ENCODE measurements around the gene SUN2. TPM values are rescaled to one million over a fixed set of nuclear protein-coding genes. Genes with fewer than 3 reads are reported as not detected.
A peak's percentile ranks its signal among the peaks of the same experiment; 100 is the strongest.

SUN2 gene
- total RNA-seq, 1 donor from 2014 or later = 121 TPM

DNA sequence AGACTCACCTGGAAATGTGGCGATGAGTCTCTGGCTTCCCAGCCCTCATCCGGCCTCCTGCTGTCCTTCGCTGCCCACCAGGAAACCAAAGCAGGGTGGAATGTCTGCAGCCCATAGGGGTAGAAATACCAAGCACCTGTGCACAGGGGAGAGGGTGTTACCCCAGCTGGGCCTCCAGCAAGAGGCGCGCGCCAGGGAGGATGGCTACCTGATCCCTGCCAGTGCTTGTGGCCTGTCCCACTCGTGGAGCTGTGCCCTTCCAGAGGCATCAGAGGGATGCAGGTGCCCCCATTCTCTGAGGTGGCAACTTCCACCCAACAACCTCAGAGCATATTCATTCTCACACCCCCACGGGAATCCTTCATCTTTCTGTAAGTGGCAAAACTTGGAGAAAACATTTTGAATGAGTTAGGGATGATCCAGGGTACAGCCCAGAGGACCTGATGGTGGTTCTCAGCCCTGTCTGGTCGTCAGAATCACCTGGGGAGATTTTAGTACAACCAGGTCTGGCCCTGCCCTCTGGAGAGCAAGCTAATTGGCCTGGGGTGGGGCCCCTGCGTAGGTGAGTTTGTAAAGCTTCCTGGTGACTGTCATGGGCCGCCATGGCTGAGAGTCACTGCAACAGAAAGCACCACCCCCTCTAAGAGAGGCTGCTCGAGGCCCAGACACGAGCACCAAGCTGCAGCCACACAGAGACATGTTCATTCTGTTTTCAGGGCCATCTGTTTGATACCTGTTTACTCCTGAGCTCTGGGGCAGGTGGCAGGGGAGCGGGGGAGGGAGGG lies 9.9 kb downstream of the SUN2 start:
- H3K9me3 Mint-ChIP-seq = no peaks in the 10 kb centered on the region
- H3K4me1 Mint-ChIP-seq (ENCODE audit: low read depth) = peaks cover 11% of the 10 kb centered on the region
- intact Hi-C loops (cut with micrococcal nuclease) = no loop called here
- peaks cover 82% of the 10 kb centered on the region for H3K36me3 Mint-ChIP-seq (ENCODE audit: low read depth)
- no peak overlapping the region for H3K4me3 Mint-ChIP-seq (ENCODE audit: low read depth)
- H3K27ac Mint-ChIP-seq = no peak overlapping the region
- H3K27me3 Mint-ChIP-seq (ENCODE audit: low read depth) = no peaks in the 10 kb centered on the region
- DNase-seq (ENCODE audit: low spot score) = no peak

DNA sequence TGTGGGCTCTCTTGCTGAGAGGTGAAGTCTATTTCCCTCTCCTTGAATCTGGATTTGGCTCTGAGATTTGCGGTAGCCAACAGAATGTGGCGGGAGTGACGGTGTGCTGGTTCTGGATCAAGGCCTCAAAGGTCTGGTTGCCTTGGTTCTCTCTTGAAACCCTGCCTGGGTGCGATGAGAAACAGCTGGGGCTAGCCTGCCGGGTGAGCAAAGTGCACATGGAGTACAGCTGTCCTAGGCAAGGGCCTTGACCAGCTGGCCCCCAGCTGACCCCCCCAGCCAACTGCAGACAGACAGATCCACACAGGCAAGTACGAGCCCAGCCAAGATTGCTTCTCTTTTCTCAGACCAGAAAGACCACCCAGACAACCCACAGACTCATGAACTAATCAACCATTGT lies 10.8 kb downstream of the SUN2 start:
- Mint-ChIP-seq H3K27ac (no peak overlapping the region), H3K36me3 (ENCODE audit: low read depth) (peaks cover 82% of the 10 kb centered on the region), H3K9me3 (no peaks in the 10 kb centered on the region), H3K4me3 (ENCODE audit: low read depth) (no peak overlapping the region), H3K4me1 (ENCODE audit: low read depth) (peaks cover 6% of the 10 kb centered on the region), H3K27me3 (ENCODE audit: low read depth) (no peaks in the 10 kb centered on the region)
- no peak for DNase-seq (ENCODE audit: low spot score)
- intact Hi-C loops (cut with micrococcal nuclease) = no loop called here

DNA sequence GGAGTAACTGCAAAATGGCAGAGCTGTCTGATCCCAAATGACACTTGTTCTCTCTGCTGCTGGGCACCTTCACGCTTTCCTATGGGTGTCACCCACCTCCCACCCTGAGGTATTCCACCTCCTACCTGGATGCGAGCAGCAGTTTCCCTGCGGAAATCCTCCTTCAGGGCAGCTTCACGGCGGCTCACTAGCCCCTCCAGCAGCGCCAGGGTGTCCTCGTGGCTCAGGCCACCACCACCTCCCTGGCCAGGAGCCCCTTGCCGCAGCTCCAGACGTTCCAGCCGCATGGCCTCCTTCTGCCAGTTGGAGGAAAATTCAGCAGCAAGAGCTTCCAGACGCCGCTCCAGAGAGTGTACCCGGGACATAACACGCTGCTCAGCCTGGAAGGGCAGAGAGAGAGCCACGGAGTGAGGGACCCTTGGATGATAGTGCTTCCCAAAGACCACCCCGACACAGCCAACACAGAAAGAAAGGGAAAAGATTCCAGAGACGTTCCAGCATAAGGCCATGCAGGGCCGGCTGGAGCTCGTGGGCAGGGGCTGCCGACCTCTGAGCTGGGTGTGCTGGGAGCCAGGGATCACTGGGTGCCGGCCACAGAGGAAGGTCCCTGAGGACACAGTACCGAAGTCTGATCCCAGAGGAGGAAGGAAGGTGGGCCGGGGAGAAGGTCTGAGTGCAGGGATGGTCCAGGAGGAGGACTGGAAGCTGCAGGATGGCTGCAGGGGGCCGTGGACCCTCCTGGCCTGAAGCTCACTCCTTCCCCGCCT lies 13.4 kb downstream of the SUN2 start:
- Mint-ChIP-seq H3K27ac (no peak overlapping the region), H3K4me1 (ENCODE audit: low read depth) (peaks cover 12% of the 10 kb centered on the region), H3K9me3 (no peaks in the 10 kb centered on the region), H3K36me3 (ENCODE audit: low read depth) (peaks cover 80% of the 10 kb centered on the region), H3K27me3 (ENCODE audit: low read depth) (no peaks in the 10 kb centered on the region), H3K4me3 (ENCODE audit: low read depth) (no peak overlapping the region)
- no peak for DNase-seq (ENCODE audit: low spot score)
- intact Hi-C loops (cut with micrococcal nuclease) = no loop called here

DNA sequence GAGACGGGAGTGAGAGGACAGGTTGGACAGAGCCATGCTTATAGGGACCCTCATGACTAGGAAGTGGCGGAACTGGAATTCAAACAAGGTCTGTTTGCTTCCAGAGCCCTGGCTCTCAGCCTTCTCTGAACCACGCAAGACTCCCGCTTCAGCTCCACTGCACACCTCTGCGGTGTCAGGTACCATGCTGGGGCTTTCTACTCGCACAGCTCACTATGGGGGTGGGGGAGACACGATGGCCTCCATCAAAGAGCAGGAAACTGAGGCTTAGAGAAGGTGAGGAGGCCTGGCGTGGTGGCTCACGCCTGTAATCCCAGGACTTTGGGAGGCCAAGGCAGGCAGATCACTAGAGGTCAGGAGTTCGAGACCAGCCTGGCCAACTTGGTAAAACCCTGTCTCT lies 14.2 kb downstream of the SUN2 start:
- no peak for DNase-seq (ENCODE audit: low spot score)
- Mint-ChIP-seq H3K4me3 (ENCODE audit: low read depth) (no peak overlapping the region), H3K27me3 (ENCODE audit: low read depth) (no peaks in the 10 kb centered on the region), H3K36me3 (ENCODE audit: low read depth) (peaks cover 86% of the 10 kb centered on the region), H3K4me1 (ENCODE audit: low read depth) (peaks cover 13% of the 10 kb centered on the region), H3K9me3 (no peaks in the 10 kb centered on the region), H3K27ac (no peak overlapping the region)
- intact Hi-C loops (cut with micrococcal nuclease) = no loop called here

DNA sequence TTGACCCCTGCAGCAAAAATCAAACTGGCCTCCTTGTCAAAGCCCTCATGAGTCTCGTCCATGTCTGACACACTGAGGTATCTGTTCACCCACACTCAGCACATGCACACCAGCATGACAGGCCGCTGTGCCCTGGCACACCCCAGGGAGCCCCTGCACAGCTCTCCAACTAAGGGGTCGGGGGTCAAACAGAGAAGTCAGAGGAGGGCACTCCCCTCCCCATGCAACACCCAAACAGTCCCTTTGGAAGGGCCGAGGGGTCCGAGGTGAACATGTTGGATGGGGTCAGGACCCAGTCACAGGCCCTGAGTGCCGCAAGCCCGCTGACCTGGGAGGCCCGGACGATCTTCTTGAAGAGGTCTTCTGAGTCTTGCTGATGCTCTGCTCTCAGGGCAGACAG lies 14.6 kb downstream of the SUN2 start:
- Mint-ChIP-seq H3K36me3 (ENCODE audit: low read depth) (peaks cover 89% of the 10 kb centered on the region), H3K27ac (no peak overlapping the region), H3K4me1 (ENCODE audit: low read depth) (peaks cover 13% of the 10 kb centered on the region), H3K4me3 (ENCODE audit: low read depth) (no peak overlapping the region), H3K9me3 (no peaks in the 10 kb centered on the region), H3K27me3 (ENCODE audit: low read depth) (no peaks in the 10 kb centered on the region)
- intact Hi-C loops (cut with micrococcal nuclease) = no loop called here
- DNase-seq (ENCODE audit: low spot score) = no peak

DNA sequence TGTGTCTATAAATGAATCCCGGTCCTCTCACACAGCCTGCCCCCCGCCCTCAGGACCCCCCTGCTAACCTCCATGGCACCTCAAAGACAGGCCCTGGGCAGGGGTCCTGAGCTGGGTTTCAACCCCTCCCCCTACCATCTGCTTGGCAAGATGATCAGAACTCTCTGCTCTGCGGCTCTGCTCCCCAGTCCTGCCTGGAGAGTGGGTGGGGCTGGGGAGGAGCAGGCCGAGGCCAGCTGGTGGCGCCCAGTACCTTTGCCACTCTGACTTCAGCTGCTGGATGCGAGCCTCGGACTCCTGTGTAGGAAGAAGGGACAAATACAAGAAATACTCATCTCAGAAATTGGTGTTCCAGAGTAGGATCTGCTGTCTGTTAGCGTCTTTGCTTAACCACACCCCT lies 15.0 kb downstream of the SUN2 start:
- no peak overlapping the region for H3K27ac Mint-ChIP-seq
- H3K9me3 Mint-ChIP-seq = no peaks in the 10 kb centered on the region
- intact Hi-C loops (cut with micrococcal nuclease) = no loop called here
- no peak for DNase-seq (ENCODE audit: low spot score)
- H3K4me1 Mint-ChIP-seq (ENCODE audit: low read depth) = peaks cover 13% of the 10 kb centered on the region
- no peaks in the 10 kb centered on the region for H3K27me3 Mint-ChIP-seq (ENCODE audit: low read depth)
- no peak overlapping the region for H3K4me3 Mint-ChIP-seq (ENCODE audit: low read depth)
- peaks cover 89% of the 10 kb centered on the region for H3K36me3 Mint-ChIP-seq (ENCODE audit: low read depth)

DNA sequence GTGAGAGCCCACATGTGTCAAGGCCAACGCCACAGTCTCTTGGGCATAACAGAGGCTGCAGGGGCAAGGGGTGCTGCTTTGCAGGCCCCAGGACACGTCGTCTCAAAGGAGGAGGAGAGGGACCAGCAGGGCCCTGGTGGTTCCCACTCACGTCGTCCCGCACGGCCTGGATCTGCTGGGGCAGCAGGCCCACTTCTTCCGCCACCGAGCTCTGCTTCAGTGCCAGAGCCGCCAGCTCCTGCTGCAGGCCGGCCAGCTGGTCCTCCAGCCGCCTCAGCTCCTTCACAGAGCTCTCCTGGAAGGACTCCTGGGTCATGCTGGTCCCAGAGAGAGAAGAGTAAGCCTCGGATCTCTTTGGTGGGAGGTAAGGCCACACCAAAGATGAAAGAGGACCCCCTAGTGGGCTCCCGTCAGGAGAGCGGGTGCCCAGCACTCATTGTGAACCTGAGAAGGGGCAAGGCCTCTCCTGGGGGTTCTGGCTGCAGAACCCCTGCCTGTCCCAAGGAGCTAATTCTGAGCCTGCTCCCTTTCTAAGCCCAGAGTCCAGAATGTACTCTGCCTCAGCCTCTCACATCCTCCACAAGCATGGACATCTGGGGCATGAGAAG lies 15.6 kb downstream of the SUN2 start:
- H3K36me3 Mint-ChIP-seq (ENCODE audit: low read depth) = peaks cover 86% of the 10 kb centered on the region
- no peaks in the 10 kb centered on the region for H3K27me3 Mint-ChIP-seq (ENCODE audit: low read depth)
- H3K4me3 Mint-ChIP-seq (ENCODE audit: low read depth) = no peak overlapping the region
- no peaks in the 10 kb centered on the region for H3K9me3 Mint-ChIP-seq
- no peak for DNase-seq (ENCODE audit: low spot score)
- no peak overlapping the region for H3K27ac Mint-ChIP-seq
- H3K4me1 Mint-ChIP-seq (ENCODE audit: low read depth) = peaks cover 14% of the 10 kb centered on the region
- intact Hi-C loops (cut with micrococcal nuclease) = no loop called here

DNA sequence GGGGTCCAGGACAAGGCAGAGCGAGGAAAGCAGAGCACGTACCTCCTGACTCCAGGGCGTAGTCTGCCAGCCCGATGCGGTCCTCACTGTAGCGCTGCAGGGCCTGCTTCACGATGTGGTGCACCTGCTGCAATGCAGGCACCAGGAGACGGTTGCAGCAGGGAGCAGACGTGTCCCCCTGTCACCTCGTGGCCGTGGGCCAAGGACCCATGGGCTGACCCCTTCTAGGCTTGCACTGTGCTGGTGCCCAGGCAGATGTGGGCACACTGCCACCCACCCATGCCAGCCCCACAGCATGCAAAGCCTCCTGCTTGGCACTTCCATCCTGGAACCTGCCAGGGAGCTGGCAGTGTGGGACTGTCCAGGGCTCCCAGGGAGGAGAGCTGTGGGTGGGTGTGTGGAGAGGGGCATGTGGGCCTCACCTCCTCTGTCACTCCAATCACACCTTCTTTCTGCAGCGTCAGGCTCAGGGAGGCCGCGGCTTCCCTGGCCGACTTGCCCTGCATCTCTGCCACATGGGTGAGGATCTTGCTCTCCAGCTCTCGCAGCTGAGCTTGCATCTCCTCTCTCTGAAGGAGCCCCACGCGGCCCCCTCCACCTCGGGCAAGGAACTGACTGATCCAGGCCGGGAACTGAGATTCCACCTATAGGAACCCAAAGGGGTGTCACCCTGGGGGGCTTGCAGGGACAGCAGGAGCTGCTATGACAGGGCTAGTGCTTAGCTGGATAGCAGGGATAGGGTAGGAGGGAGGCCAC lies 16.3 kb downstream of the SUN2 start:
- Mint-ChIP-seq H3K27ac (no peak overlapping the region), H3K4me1 (ENCODE audit: low read depth) (peaks cover 19% of the 10 kb centered on the region), H3K36me3 (ENCODE audit: low read depth) (peaks cover 87% of the 10 kb centered on the region), H3K4me3 (ENCODE audit: low read depth) (no peak overlapping the region), H3K9me3 (no peaks in the 10 kb centered on the region), H3K27me3 (ENCODE audit: low read depth) (no peaks in the 10 kb centered on the region)
- intact Hi-C loops (cut with micrococcal nuclease) = no loop called here
- no peak for DNase-seq (ENCODE audit: low spot score)

DNA sequence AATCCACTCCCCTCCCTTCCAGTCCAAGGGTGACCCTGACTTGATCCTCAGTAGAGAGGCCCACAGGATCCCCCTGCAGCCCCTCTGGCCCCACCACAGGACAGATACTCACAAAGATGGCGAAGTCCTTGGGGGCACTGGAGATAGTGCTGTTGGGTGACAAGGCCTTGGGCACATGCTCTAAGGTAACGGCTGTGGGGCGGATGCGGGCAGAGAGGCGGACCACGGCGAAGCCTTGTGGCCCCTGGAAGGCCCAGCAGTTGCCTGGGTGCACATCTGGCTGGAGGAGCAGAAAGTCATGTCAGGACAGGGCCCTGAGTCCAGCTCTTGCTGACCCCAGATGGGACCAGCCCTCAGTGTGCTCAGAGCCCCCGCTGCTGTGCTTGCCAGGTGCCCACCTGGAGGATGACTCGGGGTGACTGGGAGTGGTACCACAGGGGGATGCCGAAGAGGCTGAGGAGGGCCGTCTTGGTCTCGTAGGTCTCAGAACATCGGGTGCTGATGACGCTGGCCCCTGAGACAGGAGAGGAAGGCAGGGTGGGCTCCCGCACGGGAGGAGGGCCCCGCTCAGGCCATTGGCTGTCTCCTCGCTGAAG lies 17.2 kb downstream of the SUN2 start:
- Mint-ChIP-seq H3K4me3 (ENCODE audit: low read depth) (no peak overlapping the region), H3K36me3 (ENCODE audit: low read depth) (peaks cover 92% of the 10 kb centered on the region), H3K27me3 (ENCODE audit: low read depth) (no peaks in the 10 kb centered on the region), H3K4me1 (ENCODE audit: low read depth) (peaks cover 21% of the 10 kb centered on the region), H3K9me3 (no peaks in the 10 kb centered on the region), H3K27ac (no peak overlapping the region)
- no peak for DNase-seq (ENCODE audit: low spot score)
- intact Hi-C loops (cut with micrococcal nuclease) = no loop called here

DNA sequence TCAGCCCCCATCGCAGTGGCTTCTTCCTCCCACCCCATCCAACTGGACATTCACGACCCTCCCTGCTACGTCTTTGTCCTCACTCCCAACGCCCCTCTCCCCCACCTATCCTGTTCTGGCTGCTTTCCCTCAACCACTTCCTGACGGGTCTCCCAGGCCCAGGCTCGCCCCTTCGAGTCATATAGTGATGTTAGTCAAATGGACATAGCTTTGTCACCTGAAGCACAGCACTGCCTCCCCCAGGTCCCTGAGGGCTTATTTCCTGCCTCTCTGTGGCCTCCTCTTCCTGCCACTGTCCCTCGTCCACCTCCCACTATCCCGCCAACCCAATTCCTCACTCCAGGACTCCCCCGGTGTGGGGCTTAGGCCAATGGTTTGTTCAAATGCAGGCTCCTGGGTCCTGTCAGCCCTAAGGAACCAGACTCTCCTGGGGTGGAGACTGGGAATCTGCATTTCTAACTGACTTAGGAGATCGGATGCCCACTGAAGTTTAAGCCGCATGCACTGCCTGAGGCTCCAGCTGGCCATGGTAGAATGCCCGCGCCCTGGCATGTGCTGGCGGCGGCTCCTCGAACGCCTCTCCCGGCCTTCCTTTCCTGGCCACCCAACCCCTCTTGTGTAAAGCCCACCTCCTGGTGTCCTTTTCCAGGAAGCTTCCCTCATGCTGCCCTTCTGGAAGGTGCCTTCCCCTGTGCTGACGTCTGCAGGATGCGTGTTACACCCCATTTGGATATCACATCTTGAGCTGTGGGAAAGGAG lies 18.3 kb downstream of the SUN2 start:
- H3K36me3 Mint-ChIP-seq (ENCODE audit: low read depth) = peaks cover 90% of the 10 kb centered on the region
- H3K27me3 Mint-ChIP-seq (ENCODE audit: low read depth) = no peaks in the 10 kb centered on the region
- DNase-seq (ENCODE audit: low spot score) = no peak
- no peak overlapping the region for H3K4me3 Mint-ChIP-seq (ENCODE audit: low read depth)
- H3K4me1 Mint-ChIP-seq (ENCODE audit: low read depth) = peaks cover 21% of the 10 kb centered on the region
- intact Hi-C loops (cut with micrococcal nuclease) = no loop called here
- peak overlapping the region; percentile 70 for H3K27ac Mint-ChIP-seq
- no peaks in the 10 kb centered on the region for H3K9me3 Mint-ChIP-seq

DNA sequence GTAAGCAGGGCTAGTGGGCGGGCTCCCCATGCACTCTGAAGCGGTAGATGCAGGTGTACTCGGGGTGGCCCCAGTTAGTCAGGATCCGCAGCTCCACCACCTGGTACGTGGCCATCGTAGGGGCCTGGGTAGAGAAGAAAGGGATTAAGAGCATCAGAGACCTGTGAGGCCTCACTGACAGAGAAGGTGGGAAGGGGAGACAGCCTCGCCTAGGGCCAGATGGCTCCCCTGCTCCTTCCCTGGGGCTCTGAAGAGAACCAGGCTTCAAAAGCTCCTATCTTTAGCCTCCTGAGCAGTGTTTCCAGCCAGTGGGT lies 19.6 kb downstream of the SUN2 start:
- intact Hi-C loops (cut with micrococcal nuclease) = no loop called here
- H3K4me1 Mint-ChIP-seq (ENCODE audit: low read depth) = peaks cover 20% of the 10 kb centered on the region

More for the DNA sequence above, 19.6 kb downstream of the SUN2 start:
- peaks cover 87% of the 10 kb centered on the region for H3K36me3 Mint-ChIP-seq (ENCODE audit: low read depth)
- no peaks in the 10 kb centered on the region for H3K9me3 Mint-ChIP-seq
- H3K4me3 Mint-ChIP-seq (ENCODE audit: low read depth) = no peak overlapping the region
- no peak overlapping the region for H3K27ac Mint-ChIP-seq
- no peaks in the 10 kb centered on the region for H3K27me3 Mint-ChIP-seq (ENCODE audit: low read depth)
- DNase-seq (ENCODE audit: low spot score) = no peak
